ENCODE results near the gene CADPS.

The CADPS gene

DNA sequence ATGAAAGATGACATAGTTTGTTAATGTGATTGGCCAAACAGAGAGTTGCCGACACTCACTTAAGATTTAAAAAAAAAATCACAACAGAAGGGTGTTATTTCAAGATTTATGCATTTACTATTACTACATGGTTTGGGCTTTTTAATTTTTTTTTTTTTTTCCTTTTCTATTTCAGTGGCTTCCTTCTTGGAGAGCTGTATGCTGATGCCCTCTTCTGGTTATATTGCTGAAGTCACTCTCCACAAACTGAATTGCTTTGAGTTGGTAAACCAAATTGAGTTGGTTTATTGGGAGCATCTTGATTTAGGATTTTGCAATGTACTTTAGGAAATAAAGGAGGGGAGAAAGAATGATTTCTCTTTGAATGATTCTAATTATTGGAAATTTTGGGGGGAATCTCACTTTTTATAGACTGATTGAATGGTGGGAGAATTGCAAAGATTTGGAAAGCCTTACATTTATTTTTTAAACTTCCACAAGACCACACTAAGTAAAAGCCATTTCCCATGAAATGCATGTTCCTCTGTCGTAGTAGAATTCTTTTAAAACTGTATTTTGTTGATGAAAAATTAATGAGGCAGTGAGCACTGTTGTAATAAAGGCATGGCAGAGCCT, 315.3 kb downstream of the CADPS start:
- Mint-ChIP-seq H3K36me3 (ENCODE audit: low read depth) (no peaks in the 10 kb centered on the region), H3K9me3 (no peaks in the 10 kb centered on the region), H3K4me3 (no peak overlapping the region), H3K27ac (no peak overlapping the region), H3K4me1 (ENCODE audit: low read depth) (no peaks in the 10 kb centered on the region), H3K27me3 (no peaks in the 10 kb centered on the region)
- DNase-seq: no peak

DNA sequence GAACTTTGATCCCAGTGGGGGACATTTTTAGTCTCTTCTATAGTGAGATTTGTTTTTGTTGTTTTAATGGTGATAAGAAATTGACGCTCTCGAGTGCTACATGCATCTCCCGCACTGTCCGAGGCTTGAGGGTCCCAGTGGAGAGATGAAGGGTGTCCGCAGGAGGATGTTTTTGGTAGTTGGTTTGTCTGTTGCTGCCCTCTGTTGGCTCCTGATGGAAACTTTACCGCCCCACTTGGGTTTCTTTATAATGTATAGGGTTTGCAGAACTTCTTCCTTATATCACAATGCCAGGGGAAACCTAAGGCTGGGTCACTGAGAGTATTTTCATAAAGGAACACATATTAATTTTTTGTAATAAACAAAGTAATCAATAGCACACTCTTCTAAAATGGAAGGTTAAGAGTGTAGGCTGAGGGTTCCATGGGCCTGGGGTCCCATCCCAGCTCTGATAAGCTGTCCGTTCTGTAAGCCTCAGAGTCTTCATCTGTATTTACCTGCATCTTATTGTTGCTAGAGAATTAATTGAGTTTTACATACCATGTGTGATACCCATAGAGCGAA, 316.6 kb downstream of the CADPS start:
- DNase-seq: no peak
- Mint-ChIP-seq H3K36me3 (ENCODE audit: low read depth) (no peaks in the 10 kb centered on the region), H3K9me3 (no peaks in the 10 kb centered on the region), H3K27ac (no peak overlapping the region), H3K4me1 (ENCODE audit: low read depth) (no peaks in the 10 kb centered on the region), H3K4me3 (no peak overlapping the region), H3K27me3 (no peaks in the 10 kb centered on the region)

GRCh38 chr3:62557983-62558382, 317.2 kb downstream of the CADPS start:
- H3K27me3 Mint-ChIP-seq: no peaks in the 10 kb centered on the region
- no peaks in the 10 kb centered on the region for H3K36me3 Mint-ChIP-seq (ENCODE audit: low read depth)
- no peaks in the 10 kb centered on the region for H3K4me1 Mint-ChIP-seq (ENCODE audit: low read depth)
- no peak overlapping the region for H3K27ac Mint-ChIP-seq
- H3K9me3 Mint-ChIP-seq: no peaks in the 10 kb centered on the region
- no peak for DNase-seq
- no peak overlapping the region for H3K4me3 Mint-ChIP-seq

GRCh38 chr3:62557450-62557849, 317.8 kb downstream of the CADPS start:
- no peaks in the 10 kb centered on the region for H3K9me3 Mint-ChIP-seq
- no peaks in the 10 kb centered on the region for H3K27me3 Mint-ChIP-seq
- no peaks in the 10 kb centered on the region for H3K4me1 Mint-ChIP-seq (ENCODE audit: low read depth)
- H3K4me3 Mint-ChIP-seq: no peak overlapping the region
- H3K27ac Mint-ChIP-seq: no peak overlapping the region
- no peak for DNase-seq
- H3K36me3 Mint-ChIP-seq (ENCODE audit: low read depth): no peaks in the 10 kb centered on the region

GRCh38 chr3:62556121-62556815, 318.9 kb downstream of the CADPS start:
- Mint-ChIP-seq H3K9me3 (no peaks in the 10 kb centered on the region), H3K4me1 (ENCODE audit: low read depth) (no peaks in the 10 kb centered on the region), H3K4me3 (no peak overlapping the region), H3K27me3 (peaks cover under 1% of the 10 kb centered on the region), H3K36me3 (ENCODE audit: low read depth) (no peaks in the 10 kb centered on the region), H3K27ac (no peak overlapping the region)
- DNase-seq: no peak

DNA sequence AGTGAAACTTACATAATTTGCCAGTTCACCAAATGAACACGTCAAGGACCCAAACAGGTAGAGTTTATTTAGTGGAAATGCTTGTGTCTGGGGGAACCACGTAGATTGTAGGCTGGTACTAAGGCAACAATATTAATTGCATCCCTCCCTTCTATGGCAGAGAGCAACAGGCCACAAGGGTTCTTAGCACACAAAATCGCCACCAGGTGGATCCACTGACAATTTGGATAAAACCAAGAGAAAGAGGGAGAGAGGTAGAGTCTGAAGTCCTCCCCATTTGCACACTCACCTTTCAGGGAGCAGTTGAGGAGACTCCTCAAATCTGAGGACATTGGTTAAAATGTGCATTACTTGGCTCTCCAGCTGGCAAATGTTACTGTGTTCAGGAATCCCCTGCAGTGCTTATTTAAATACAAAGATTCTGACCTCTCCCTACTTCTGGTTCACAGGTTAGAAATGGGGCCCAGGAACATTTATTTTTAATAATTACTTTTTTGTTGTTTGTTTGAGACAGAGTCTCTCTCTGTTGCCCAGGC, 320.9 kb downstream of the CADPS start:
- no peak for DNase-seq
- Mint-ChIP-seq H3K27ac (no peak overlapping the region), H3K4me1 (ENCODE audit: low read depth) (no peaks in the 10 kb centered on the region), H3K27me3 (peaks cover 5% of the 10 kb centered on the region), H3K4me3 (no peak overlapping the region), H3K9me3 (no peaks in the 10 kb centered on the region), H3K36me3 (ENCODE audit: low read depth) (no peaks in the 10 kb centered on the region)

- no peak for DNase-seq
- H3K36me3 Mint-ChIP-seq (ENCODE audit: low read depth): no peaks in the 10 kb centered on the region
- no peak overlapping the region for H3K4me3 Mint-ChIP-seq
- no peak overlapping the region for H3K27ac Mint-ChIP-seq
- H3K27me3 Mint-ChIP-seq: peaks cover 5% of the 10 kb centered on the region
- no peaks in the 10 kb centered on the region for H3K4me1 Mint-ChIP-seq (ENCODE audit: low read depth)
- H3K9me3 Mint-ChIP-seq: no peaks in the 10 kb centered on the region
Observed at GRCh38 chr3:62553811-62554210, 321.4 kb downstream of the CADPS start.

DNA sequence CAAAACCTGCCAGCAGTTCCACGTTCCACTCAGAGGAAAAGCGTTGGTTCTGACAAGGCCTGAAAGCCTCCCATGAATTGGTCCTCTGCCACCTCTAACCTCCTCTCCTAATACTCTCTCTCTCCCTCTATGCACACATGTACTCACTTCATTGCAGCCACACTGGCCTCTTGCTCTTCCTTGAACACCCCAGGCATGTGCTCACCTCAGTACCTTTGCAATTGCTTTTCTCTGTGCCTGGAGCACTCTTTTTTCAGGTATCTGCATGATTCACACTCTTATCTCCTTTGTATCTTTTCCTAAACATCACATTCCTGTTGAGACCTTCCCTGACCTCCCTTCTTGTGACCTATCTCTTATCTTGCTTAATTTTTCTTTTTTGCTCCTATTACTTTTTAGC, 323.7 kb downstream of the CADPS start:
- Mint-ChIP-seq H3K4me1 (ENCODE audit: low read depth) (no peaks in the 10 kb centered on the region), H3K4me3 (no peak overlapping the region), H3K9me3 (no peaks in the 10 kb centered on the region)

GRCh38 chr3:62550439-62550838, 324.8 kb downstream of the CADPS start:
- no peak for DNase-seq
- no peak overlapping the region for H3K4me3 Mint-ChIP-seq
- H3K27ac Mint-ChIP-seq: no peak overlapping the region
- no peaks in the 10 kb centered on the region for H3K4me1 Mint-ChIP-seq (ENCODE audit: low read depth)
- peaks cover 5% of the 10 kb centered on the region for H3K27me3 Mint-ChIP-seq
- no peaks in the 10 kb centered on the region for H3K9me3 Mint-ChIP-seq
- H3K36me3 Mint-ChIP-seq (ENCODE audit: low read depth): no peaks in the 10 kb centered on the region

More for the DNA sequence above, 323.7 kb downstream of the CADPS start:
- no peak for DNase-seq
- Mint-ChIP-seq H3K36me3 (ENCODE audit: low read depth) (no peaks in the 10 kb centered on the region), H3K27ac (no peak overlapping the region), H3K27me3 (peaks cover 5% of the 10 kb centered on the region)

DNA sequence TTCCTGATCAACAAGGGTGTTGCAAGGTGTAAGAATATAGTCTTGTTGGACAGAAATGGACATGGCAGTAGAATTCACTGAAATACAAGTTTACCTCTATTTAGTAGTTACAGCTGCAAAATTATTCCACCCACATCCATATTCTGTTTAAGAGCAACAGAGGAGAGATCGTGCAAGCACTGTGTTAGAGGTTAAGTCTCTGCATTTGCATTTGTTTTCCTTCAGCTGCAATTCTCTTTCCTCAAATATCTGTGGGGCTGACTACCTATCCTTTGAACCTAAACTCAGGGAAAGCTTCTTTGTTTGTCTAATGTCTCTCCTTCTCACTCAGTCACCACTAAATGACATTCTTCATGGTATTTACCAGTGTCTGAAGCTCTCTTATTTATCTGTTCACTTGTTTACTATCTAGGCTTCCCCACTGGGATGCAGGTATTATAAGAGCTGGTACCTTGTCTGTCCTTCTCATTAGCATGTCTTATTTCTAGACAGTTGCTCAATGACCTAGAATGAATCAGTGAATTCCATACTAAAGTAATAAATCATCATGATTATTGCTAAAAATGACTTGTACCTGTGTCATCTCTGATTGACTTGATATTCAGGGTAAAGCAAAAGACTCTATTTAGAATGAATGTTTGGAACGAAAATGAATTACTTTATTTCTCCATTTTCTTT, 326.5 kb downstream of the CADPS start:
- H3K4me3 Mint-ChIP-seq: no peak overlapping the region
- no peaks in the 10 kb centered on the region for H3K4me1 Mint-ChIP-seq (ENCODE audit: low read depth)
- H3K27ac Mint-ChIP-seq: no peak overlapping the region
- DNase-seq: no peak
- peaks cover 5% of the 10 kb centered on the region for H3K27me3 Mint-ChIP-seq
- no peaks in the 10 kb centered on the region for H3K36me3 Mint-ChIP-seq (ENCODE audit: low read depth)
- H3K9me3 Mint-ChIP-seq: no peaks in the 10 kb centered on the region

DNA sequence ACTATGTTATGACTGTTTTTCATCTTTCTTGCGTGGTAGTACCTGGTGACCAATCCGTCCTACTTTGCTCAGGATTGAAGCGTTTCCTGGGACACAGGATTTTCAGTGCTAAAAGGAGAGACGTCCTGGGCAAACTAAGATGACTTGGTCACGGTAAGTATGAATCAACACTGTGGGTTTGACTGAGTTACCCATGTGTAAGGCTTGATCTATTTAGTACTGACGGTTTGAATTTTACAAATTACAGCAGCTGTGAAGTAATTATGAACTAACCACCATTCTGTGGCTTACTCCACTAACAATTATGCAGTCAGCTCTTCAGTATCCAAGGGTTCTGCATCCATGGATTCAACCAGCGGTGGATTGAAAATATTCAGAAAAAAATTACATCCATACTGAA, 328.9 kb downstream of the CADPS start:
- Mint-ChIP-seq H3K36me3 (ENCODE audit: low read depth) (no peaks in the 10 kb centered on the region), H3K27ac (no peak overlapping the region), H3K9me3 (no peaks in the 10 kb centered on the region), H3K4me3 (no peak overlapping the region), H3K4me1 (ENCODE audit: low read depth) (no peaks in the 10 kb centered on the region), H3K27me3 (peaks cover 5% of the 10 kb centered on the region)
- DNase-seq: no peak

GRCh38 chr3:62542185-62542584, 333.0 kb downstream of the CADPS start:
- no peak overlapping the region for H3K4me3 Mint-ChIP-seq

DNA sequence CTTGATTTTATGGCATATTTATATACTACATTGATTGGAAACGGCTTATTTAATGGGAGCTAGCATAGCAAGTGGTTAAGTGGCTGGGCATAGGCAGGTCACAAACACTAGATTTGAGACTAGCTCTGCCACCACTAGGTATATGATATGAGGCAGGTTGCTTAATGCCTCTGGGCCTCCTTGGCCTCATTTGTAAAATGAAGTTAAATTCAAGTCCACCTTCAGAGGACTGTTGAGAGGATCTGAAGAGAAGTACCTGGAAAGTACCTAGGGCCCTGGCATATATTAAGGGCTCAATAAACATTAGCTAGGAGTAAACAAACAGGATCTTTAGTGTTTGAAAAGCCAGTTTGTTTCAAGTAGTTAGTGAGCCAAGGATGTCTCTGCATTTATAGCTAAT, 335.5 kb downstream of the CADPS start:
- Mint-ChIP-seq H3K4me3 (no peak overlapping the region), H3K4me1 (ENCODE audit: low read depth) (no peaks in the 10 kb centered on the region), H3K36me3 (ENCODE audit: low read depth) (no peaks in the 10 kb centered on the region), H3K27ac (no peak overlapping the region), H3K27me3 (no peaks in the 10 kb centered on the region), H3K9me3 (no peaks in the 10 kb centered on the region)
- no peak for DNase-seq

More at GRCh38 chr3:62542185-62542584, 333.0 kb downstream of the CADPS start:
- Mint-ChIP-seq H3K27me3 (no peaks in the 10 kb centered on the region), H3K4me1 (ENCODE audit: low read depth) (no peaks in the 10 kb centered on the region), H3K9me3 (no peaks in the 10 kb centered on the region), H3K36me3 (ENCODE audit: low read depth) (no peaks in the 10 kb centered on the region), H3K27ac (no peak overlapping the region)
- no peak for DNase-seq

- Mint-ChIP-seq H3K9me3 (no peaks in the 10 kb centered on the region), H3K27ac (no peak overlapping the region), H3K36me3 (ENCODE audit: low read depth) (no peaks in the 10 kb centered on the region), H3K4me1 (ENCODE audit: low read depth) (no peaks in the 10 kb centered on the region), H3K4me3 (no peak overlapping the region), H3K27me3 (no peaks in the 10 kb centered on the region)
- no peak for DNase-seq
Observed at GRCh38 chr3:62538691-62539356, 336.4 kb downstream of the CADPS start.
